ENCODE measurements around the gene AKR1C8.

DNA sequence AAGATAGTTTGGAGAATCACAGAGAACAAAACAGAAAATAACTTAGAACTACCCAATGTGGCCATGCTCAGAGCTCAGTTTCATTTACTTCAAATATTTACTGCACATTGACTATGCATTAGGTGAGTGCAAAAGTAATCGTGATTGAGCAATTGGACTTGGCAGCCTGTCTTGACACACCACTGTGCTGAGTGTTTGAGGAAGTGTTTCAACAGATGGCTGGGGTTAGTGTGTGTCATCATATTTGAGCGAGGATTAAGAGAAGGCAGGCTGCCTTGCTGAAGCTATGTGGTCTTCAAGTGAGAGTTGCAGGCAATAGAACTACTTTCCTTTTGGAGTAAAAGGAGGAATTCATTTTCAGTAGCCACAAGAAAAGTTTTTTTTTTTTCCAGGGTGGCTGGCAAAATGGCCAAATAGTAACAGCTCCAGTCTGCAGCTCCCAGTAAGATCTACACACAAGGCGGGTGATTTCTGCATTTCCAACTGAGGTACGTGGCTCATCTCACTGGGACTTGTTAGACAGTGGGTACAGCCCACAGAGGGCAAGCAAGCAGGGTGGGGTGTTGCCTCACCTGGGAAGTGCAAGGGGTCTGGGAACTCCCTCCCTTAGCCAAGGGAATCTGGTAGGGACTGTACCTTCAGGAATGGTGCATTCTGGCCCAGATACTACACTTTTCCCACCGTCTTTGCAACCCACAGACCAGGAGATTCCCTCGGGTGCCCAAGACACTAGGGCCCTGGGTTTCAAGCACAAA, 49.3 kb upstream of the AKR1C8 start:
- TF ChIP-seq, protein P1, sequence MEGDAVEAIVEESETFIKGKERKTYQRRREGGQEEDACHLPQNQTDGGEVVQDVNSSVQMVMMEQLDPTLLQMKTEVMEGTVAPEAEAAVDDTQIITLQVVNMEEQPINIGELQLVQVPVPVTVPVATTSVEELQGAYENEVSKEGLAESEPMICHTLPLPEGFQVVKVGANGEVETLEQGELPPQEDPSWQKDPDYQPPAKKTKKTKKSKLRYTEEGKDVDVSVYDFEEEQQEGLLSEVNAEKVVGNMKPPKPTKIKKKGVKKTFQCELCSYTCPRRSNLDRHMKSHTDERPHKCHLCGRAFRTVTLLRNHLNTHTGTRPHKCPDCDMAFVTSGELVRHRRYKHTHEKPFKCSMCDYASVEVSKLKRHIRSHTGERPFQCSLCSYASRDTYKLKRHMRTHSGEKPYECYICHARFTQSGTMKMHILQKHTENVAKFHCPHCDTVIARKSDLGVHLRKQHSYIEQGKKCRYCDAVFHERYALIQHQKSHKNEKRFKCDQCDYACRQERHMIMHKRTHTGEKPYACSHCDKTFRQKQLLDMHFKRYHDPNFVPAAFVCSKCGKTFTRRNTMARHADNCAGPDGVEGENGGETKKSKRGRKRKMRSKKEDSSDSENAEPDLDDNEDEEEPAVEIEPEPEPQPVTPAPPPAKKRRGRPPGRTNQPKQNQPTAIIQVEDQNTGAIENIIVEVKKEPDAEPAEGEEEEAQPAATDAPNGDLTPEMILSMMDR (IDR thresholded peaks at IDR 0.05): no peak
- no peak for TF ChIP-seq POLR2AphosphoS5 (IDR thresholded peaks at IDR 0.05)
- no peak for TF ChIP-seq POLR2A (IDR thresholded peaks at IDR 0.05)

Measured in prostate gland (tissue), 2 donors.